ENCODE measurements around the gene CCDC88C.

CCDC88C gene, protein sequence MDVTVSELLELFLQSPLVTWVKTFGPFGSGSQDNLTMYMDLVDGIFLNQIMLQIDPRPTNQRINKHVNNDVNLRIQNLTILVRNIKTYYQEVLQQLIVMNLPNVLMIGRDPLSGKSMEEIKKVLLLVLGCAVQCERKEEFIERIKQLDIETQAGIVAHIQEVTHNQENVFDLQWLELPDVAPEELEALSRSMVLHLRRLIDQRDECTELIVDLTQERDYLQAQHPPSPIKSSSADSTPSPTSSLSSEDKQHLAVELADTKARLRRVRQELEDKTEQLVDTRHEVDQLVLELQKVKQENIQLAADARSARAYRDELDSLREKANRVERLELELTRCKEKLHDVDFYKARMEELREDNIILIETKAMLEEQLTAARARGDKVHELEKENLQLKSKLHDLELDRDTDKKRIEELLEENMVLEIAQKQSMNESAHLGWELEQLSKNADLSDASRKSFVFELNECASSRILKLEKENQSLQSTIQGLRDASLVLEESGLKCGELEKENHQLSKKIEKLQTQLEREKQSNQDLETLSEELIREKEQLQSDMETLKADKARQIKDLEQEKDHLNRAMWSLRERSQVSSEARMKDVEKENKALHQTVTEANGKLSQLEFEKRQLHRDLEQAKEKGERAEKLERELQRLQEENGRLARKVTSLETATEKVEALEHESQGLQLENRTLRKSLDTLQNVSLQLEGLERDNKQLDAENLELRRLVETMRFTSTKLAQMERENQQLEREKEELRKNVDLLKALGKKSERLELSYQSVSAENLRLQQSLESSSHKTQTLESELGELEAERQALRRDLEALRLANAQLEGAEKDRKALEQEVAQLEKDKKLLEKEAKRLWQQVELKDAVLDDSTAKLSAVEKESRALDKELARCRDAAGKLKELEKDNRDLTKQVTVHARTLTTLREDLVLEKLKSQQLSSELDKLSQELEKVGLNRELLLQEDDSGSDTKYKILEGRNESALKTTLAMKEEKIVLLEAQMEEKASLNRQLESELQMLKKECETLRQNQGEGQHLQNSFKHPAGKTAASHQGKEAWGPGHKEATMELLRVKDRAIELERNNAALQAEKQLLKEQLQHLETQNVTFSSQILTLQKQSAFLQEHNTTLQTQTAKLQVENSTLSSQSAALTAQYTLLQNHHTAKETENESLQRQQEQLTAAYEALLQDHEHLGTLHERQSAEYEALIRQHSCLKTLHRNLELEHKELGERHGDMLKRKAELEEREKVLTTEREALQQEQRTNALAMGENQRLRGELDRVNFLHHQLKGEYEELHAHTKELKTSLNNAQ (N-terminal part only)

GRCh38 chr14:91417120-91417982 lies at the start of gene CCDC88C:
CCDC88C (minus strand) TSS chr14:91417820; CDS start chr14:91417690, 130 bp downstream.
- TF ChIP-seq CTCF (IDR thresholded peaks at IDR 0.05; ENCODE audit: low read depth, low read length, missing control alignments), result peak; percentile 2
- no peak for DNase-seq (ENCODE audit: low read depth)
- peak within 1 kb of the TSS; percentile 87 for H3K4me3 ChIP-seq (ENCODE audit: low read depth, low read length)

GRCh38 chr14:91466192-91466591 lies 48.6 kb upstream of the CCDC88C start:
- TF ChIP-seq CTCF (IDR thresholded peaks at IDR 0.05; ENCODE audit: low read depth, low read length, missing control alignments), result no peak
- DNase-seq (ENCODE audit: low read depth), result no peak
- H3K4me3 ChIP-seq (ENCODE audit: low read depth, low read length), result no peak overlapping the region

GRCh38 chr14:91464615-91465205 lies 47.1 kb upstream of the CCDC88C start:
- TF ChIP-seq CTCF (IDR thresholded peaks at IDR 0.05; ENCODE audit: low read depth, low read length, missing control alignments), result no peak
- no peak for DNase-seq (ENCODE audit: low read depth)
- no peak overlapping the region for H3K4me3 ChIP-seq (ENCODE audit: low read depth, low read length)

GRCh38 chr14:91458612-91459011 lies 41.0 kb upstream of the CCDC88C start:
- TF ChIP-seq CTCF (IDR thresholded peaks at IDR 0.05; ENCODE audit: low read depth, low read length, missing control alignments), result no peak
- H3K4me3 ChIP-seq (ENCODE audit: low read depth, low read length), result no peak overlapping the region
- no peak for DNase-seq (ENCODE audit: low read depth)

DNA sequence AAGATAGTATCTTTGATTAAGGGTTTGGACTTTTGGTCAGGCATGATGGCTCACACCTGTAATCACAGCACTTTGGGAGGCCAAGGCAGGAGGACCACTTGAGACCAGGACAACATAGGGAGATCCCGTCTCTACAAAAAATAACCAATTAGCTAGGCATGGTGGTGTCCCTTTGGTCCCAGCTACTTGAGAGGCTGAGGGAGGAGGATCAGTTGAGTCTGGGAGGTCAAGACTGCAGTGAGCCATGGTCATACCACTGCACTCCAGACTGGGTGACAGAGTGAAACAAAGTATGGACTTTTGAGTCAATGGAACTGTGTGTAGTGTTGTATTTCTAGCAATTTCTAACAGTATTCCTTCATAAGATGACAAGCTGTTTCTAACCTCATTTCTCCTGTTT lies 38.7 kb upstream of the CCDC88C start:
- H3K4me3 ChIP-seq (ENCODE audit: low read depth, low read length), result no peak overlapping the region
- no peak for DNase-seq (ENCODE audit: low read depth)
- no peak for TF ChIP-seq CTCF (IDR thresholded peaks at IDR 0.05; ENCODE audit: low read depth, low read length, missing control alignments)
